ENCODE data around the gene PRMT9.

DNA sequence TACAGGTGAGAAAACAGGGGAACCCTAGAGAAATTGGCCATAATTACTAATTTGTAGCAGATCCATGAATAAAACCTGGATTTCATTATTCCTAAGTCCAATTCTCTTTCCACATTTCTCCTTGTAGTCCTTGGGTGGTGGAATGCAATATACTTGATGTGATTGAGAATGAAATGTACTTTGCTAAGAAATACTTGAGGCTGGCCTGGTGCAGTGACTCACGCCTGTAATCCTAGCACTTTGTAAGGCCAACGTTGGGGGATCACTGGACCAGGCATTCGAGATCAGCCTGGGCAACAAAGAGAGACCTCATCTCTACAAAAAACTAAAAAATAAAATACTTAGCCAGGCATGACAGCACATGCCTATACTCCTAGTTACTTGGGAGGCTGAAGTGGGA is 50.9 kb downstream of the PRMT9 start:
- no peak for TF ChIP-seq PRDM10 (tag by site-specific recombination; IDR thresholded peaks at IDR 0.05)
- TF ChIP-seq CTCF (tag by site-specific recombination; IDR thresholded peaks at IDR 0.05), result no peak
